GM18858 (cell line): ENCODE measurements around the gene CDCA7L.

Experiments
- ATAC-seq: cut with Tn5 transposase; IDR thresholded peaks from one replicate; pipeline ENCODE4 v1.9.1; 2021; ENCODE audit not compliant: unreplicated experiment

CDCA7L gene, protein sequence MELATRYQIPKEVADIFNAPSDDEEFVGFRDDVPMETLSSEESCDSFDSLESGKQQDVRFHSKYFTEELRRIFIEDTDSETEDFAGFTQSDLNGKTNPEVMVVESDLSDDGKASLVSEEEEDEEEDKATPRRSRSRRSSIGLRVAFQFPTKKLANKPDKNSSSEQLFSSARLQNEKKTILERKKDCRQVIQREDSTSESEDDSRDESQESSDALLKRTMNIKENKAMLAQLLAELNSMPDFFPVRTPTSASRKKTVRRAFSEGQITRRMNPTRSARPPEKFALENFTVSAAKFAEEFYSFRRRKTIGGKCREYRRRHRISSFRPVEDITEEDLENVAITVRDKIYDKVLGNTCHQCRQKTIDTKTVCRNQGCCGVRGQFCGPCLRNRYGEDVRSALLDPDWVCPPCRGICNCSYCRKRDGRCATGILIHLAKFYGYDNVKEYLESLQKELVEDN

DNA sequence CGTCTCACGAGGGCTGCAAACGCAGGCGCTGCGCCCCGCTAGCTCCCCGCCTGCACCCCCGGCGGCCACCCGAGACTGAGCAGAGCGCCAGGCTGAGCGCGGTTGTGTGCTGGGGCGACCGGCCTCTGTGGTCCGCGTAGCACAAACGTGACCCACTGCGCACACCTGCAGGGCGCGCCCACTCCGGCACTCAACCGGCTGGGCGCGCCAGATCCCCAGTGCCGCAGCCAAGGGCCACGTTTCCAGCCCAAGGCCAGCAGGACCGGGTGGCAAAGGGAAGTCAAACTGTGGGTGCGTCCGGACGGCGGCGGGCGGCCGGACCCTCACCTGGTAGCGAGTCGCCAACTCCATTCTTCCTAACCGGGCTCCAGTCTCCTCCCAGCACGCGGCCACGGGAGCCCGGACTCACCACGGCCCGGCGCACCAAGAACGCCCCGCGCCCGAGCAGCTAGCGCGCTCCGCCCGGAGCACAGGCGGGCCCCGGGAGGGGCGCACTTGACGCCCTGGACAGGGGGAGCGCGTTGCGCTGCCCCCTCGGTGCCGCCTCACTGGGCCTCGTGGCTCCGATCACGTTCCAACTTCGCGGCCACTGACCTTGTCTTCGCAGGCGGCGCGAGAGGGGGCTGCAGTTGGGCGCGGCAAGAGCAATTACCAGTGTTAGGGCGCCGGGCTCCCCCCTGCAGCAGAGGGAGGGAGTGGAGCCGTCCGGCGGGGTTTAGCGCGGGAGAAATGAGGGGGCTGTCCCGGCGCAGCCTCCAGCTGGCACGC is at the start of gene CDCA7L:
TSS of gene CDCA7L (minus strand) at position 446 of the 768 bp plus-strand sequence. CDS start at position 351, 95 bp downstream.
- peak; percentile 66 for ATAC-seq

DNA sequence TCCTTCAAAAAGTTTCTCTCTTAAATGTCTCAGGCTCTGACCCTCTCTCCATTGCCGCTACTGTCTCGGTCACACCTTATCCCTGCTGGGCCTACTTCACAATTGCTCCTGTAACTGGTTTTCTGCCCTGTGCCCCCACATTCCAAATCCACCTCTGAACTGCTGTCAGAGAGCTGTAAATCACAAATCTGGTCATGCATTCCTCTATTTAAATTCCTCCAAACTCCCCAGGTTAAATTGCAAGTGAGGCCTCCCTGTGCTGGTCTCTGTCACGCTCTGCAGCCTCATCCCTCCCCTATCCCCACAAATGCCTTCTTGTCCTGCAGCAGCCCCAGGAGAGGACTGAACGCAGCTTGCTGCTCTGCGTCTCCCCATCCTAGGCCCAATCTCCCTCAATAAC is 40.4 kb upstream of the CDCA7L start:
- no peak for ATAC-seq

DNA sequence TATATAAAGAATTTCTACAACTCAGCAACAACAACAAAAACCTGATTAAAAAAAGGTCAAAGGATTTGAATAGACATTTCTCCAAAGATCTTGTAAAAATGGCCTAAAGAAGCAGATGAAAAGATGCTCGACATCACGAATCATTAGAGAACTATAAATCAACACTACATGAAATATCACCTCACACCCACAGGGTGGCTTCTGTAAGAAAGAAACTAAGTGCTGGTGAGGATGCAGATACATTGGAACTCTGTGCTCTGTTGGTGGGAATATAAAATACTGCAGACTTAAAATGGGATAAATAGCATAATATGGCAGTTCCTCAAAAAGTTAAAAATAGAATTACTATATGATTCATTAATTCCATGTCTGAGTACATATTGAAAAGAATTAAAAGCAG is 38.3 kb upstream of the CDCA7L start:
- ATAC-seq: no peak

- no peak for ATAC-seq
These were observed 37.4 kb upstream of the CDCA7L start for GRCh38 chr7:21983056-21983455.

DNA sequence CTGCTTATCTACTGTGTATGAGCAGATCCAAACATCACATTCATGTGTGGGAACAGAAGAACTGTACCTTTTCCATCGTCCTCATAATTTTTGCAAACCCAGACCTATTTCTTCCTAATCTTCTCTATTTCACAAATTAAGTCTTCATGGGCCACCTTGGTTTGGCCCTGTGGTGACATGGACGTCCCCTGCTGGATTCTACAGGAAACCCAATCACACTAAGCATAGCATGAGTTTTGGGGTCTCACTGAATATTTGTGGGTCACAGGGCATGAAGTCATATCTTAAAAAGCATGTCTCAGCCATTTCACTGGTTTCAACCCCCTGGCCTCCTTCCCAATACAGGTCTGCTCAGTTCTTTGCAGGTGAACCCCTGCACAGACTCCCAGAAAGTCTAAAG is 35.8 kb upstream of the CDCA7L start:
- no peak for ATAC-seq

- no peak for ATAC-seq
These were observed 35.3 kb upstream of the CDCA7L start for GRCh38 chr7:21980926-21981500.

- ATAC-seq: no peak
These were observed 26.7 kb upstream of the CDCA7L start for GRCh38 chr7:21972397-21972784.

DNA sequence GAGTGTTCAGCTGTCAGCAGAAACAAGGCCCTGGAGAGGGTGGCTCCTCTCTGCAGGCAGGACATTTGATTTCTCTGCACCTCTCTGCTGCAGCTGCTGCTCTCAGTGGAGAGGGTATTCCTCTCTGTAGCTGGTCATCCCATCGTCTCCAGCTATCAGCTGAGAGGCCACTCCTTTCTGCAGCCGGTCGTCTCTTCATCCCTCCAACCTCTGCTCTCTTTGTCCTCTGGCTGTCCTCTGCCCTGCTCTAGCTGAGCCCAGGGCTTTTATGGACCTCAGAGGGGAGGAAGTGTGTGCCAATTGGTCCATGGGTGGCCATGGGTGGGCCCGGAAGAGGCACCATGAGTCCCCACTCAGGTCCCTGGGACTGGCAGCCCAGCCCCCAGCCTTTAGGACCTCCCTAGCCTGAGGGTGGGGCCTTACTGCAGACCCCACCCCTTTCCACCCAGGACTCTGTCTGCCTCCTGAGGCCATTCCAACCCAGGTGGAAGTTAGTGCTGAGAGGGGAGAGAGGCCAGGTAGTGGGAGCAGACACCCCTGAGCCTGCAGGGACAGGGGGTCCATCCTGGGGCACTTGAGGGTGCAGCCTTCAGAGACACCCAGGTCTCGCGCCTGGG is 26.2 kb upstream of the CDCA7L start:
- no peak for ATAC-seq

DNA sequence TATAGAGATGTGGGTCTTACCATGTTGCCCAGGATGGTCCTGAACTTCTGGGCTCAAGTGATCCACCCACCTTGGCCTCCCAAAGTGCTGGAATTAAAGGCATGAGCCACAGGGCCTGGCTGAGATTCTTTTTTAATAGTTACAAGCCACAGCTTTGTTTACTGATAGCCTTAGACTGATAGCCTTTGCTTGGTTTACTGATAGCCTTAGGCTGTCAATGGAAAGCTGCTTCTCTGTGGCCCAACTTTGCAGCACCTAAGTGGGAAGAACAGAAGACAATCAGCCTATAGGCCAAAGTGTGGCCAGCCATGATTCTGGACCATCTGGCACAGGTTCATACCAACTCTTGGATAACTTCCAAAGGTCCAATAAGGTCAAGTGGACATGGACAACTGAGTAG is 24.1 kb upstream of the CDCA7L start:
- no peak for ATAC-seq

GRCh38 chr7:21967598-21968003 is 21.9 kb upstream of the CDCA7L start:
- no peak for ATAC-seq

DNA sequence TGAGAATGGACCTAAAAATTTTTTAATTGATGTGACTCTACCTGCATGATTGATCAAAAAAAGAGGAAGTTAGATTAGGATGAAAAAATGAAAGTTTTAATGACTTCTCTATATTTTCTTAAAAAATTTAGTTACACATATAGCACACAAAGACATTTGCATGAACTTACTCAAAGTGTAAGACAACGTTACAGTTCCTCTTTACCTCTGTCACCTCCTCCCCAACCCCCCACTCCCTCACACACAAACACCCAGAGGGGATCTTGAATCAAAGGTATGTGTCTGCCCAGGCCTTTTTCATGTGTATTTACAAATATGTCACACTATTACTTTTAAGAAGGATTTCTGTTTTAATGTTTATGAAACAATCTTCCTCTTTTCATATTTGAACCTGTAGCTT is 20.6 kb upstream of the CDCA7L start:
- peak; percentile 92 for ATAC-seq

DNA sequence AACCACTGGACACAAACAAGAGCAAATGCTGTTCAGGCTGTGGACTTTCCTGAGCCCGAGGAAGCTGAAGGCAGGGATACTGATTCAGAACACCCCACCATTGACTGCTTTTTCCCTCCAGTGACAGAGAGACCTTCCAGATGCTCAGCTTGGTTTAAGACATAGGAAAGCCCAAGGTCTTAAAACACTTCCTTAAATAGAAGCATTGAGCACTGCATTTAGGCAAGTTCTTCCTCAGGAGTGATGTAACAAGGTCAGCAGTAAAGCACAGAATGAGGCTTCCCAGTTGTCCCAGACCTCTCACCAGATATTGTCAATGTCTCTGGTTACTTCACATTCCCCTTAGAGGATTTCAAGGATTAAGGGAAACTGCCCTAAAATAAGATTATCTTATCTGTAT is 19.6 kb upstream of the CDCA7L start:
- no peak for ATAC-seq

DNA sequence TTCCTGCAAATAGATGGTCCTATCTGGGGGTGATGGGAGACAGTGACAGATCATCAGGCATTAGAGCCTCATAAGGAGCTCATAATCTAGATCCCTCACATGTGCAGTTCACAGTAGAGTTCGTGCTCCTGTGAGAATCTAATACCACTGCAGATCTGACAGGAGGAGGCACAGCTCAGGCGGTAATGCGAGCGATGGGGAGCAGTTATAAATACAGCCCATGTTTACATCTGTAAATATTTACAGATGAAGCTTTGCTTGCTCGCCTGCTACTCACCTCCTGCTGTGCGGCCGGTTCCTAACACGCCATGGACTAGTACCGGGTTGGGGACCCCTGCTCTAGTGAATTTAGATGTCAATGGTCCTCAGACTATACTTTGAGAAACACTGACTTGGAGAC is 17.0 kb upstream of the CDCA7L start:
- ATAC-seq: no peak

GRCh38 chr7:21960922-21961321 is 15.2 kb upstream of the CDCA7L start:
- no peak for ATAC-seq

DNA sequence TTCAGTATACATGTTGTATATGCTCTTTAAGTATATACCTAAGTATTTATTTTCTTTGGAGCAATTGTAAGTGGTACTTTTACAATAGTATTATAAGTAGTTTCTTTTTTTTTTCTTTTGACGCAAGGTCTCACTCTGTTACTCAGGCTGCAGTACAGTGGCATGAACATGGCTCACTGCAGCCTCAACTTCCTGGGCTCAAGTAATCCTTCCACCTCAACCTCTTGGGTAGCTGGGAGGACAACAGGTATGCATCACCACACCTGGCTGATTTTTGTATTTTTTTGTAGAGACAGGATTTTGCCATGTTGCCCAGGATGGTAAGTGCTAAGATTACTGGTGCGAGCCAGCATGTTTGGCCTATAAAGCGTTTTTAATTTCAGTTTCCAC is 13.7 kb upstream of the CDCA7L start:
- no peak for ATAC-seq

GRCh38 chr7:21953781-21954180 is 8.1 kb upstream of the CDCA7L start:
- no peak for ATAC-seq

DNA sequence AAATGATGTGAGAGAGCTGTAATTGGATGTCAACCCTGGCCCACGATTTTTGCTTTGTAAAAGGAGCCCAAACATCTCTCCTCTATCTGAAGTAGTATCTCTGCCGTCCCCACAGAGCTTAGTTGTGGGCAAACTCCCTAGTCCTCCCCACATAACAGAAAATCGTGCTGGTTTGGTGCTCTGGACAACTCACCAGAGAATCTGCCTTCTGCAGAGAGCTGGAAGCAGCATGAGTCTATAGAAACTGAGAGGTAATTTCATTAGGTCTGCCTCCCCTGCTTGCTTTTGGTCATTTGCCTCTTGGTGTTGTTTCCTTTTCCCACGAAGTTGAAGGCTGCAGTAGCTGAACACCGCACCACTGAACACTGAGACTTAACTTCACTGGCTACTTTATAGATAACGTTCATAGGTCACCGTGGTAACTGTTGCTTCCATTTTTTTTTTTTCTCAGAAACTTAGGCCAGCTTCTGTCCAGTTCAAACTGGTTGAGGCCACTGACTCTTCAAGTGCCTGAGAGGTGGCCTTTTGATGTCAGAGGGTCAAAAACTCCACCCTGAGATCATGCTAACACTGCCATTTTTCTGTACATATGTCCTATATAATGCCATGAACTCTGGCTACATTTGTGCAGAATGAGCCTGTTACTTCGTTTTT is 3.3 kb upstream of the CDCA7L start:
- ATAC-seq: no peak

- no peak for ATAC-seq
These were observed 2.7 kb upstream of the CDCA7L start for GRCh38 chr7:21948364-21948763.

DNA sequence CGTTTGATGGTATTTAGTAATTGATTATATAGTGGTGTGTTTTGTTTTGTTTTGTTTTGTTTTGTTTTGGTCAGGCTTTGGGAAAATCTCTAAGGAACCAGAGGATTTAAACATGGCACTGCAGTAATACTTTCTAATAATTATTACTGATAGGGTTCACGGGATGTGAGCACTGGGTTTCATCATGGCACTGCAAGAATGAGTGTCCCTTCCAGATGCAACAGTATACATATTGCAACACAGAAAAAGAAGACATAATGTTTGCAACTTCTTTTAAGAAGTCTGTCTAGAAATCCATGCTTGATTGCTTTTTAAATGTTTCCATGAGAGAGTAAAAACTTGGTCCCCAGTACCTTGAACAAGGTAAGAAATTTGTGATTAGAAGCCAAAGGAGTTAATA is 2.2 kb upstream of the CDCA7L start:
- no peak for ATAC-seq

- no peak for ATAC-seq
These were observed 1.4 kb upstream of the CDCA7L start for GRCh38 chr7:21947056-21947455.

DNA sequence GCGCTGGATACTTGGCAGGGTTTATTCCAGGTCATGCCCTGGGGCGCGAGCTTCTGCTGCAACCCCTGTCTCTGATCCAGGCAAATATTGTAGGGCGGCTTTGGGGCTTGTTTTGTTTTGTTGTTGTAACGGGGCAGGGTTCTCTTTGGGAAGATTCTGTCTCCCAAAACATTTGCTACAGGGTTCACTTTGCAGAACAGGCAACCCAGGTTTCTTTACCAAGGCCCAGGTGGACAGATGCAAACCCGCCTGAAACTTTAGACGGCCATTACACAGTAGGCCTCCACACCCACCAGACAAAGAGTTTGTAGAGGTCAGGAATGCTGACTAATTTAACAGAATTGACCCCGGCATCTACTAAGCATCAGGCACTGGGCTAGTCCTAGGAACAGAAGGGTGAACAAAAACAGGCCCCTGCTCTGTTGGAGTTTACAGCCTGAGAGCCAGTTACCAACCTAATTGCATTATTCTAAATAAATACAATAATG is 567 bp upstream of the CDCA7L start:
- no peak for ATAC-seq
